B cell (primary cell): ENCODE results near the gene SSU72.

ENCODE experiments used
- EZH2 ChIP-seq: IDR thresholded peaks from 2 replicates; pipeline ENCODE4 v1.6.1; 2012; ENCODE audit warnings: borderline replicate concordance, low read depth, mild to moderate bottlenecking, moderate library complexity, low read length; ENCODE audit not compliant: insufficient read depth, poor library complexity, severe bottlenecking
- TF ChIP-seq, protein P1 (sequence below): fragments of 200-600 bp; IDR thresholded peaks from one replicate; pipeline ENCODE4 v1.8.0; 2022; ENCODE audit warnings: antibody characterized with exemption, mild to moderate bottlenecking

DNA sequence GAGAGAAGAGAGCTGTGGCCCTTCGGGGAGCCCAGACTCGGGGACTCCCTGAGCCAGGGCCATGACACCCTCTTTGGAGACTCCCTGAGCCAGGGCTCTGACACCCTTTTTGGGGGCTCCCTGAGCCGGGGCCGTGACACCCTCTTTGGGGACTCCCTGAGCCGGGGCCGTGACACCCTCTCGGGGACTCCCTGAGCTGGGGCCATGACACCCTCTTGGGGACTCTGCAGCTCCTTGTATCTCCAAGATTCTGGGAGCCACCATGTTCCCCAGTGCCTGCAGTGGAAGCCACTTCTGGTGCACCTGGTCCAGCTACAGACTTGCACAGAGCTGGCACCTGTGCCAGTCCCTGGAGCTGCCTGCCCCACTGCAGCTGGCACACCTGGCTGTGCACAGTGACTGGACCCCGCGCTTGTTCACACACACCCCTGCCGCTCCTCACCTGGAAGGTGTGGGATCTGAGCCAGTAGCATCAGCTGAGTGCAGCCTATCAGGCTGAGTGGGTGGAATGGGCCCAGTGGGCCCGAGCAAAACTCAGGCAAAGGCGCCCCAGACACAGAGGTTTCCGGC lies 3.8 kb upstream of the SSU72 start:
- TF ChIP-seq, protein P1, sequence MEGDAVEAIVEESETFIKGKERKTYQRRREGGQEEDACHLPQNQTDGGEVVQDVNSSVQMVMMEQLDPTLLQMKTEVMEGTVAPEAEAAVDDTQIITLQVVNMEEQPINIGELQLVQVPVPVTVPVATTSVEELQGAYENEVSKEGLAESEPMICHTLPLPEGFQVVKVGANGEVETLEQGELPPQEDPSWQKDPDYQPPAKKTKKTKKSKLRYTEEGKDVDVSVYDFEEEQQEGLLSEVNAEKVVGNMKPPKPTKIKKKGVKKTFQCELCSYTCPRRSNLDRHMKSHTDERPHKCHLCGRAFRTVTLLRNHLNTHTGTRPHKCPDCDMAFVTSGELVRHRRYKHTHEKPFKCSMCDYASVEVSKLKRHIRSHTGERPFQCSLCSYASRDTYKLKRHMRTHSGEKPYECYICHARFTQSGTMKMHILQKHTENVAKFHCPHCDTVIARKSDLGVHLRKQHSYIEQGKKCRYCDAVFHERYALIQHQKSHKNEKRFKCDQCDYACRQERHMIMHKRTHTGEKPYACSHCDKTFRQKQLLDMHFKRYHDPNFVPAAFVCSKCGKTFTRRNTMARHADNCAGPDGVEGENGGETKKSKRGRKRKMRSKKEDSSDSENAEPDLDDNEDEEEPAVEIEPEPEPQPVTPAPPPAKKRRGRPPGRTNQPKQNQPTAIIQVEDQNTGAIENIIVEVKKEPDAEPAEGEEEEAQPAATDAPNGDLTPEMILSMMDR: no peak
- no peak for TF ChIP-seq EZH2
